Astrocyte (in vitro differentiated cells and primary cell): ENCODE measurements around the gene CDK14.

ENCODE experiments used
- CTCF ChIP-seq: IDR thresholded peaks from 2 replicates; pipeline ENCODE4 v1.5.1; 2011; ENCODE audit warnings: low read depth, mild to moderate bottlenecking, inconsistent platforms, low read length, moderate library complexity; ENCODE audit not compliant: insufficient read depth
- EZH2 ChIP-seq: IDR thresholded peaks from 2 replicates; pipeline ENCODE4 v1.6.1; 2012; ENCODE audit warnings: mild to moderate bottlenecking, low read length, inconsistent platforms; ENCODE audit not compliant: insufficient read depth

GRCh38 chr7:91114232-91114631 is 518.1 kb downstream of the CDK14 start:
- TF ChIP-seq CTCF (no peak), EZH2 (no peak)
